Stomach (tissue), 9 donors: Measurements from ENCODE around the gene UBE2V1. TPM values are rescaled to one million over a fixed set of nuclear protein-coding genes. Genes with fewer than 3 reads are reported as not detected.
A peak's percentile ranks its signal among the peaks of the same experiment; 100 is the strongest.

Experiments used
- DNase-seq, 2 donors: peaks; one replicate each; pipeline versions ENCODE4 v3.0.0 to v3.0.0-alpha.2; 2013 to 2019
- H3K27ac ChIP-seq, 5 donors: fragments of 200-600 bp in 4 of 5; sonication (generic) in 4 of 5; one replicate each; pipeline ENCODE4 v1.5.1; 2013 to 2019; ENCODE audit warnings: mild to moderate bottlenecking in 1 of 5, moderate library complexity in 1 of 5
- H3K27me3 ChIP-seq, 3 donors: fragments of 200-600 bp; sonication (generic); one replicate each; pipeline ENCODE4 v1.5.1; 2017 to 2019; ENCODE audit warnings: mixed run types in 1 of 3
- H3K36me3 ChIP-seq, 4 donors: fragments of 200-600 bp; sonication (generic); 1 replicate in 3 of 4; 2 replicates in 1 of 4; pipeline ENCODE4 v1.5.1; 2016 to 2019
- H3K4me1 ChIP-seq, 4 donors: fragments of 200-600 bp; sonication (generic); one replicate each; pipeline ENCODE4 v1.5.1; 2016 to 2019
- H3K4me3 ChIP-seq, 4 donors: fragments of 200-600 bp; sonication (generic) in 3 of 4; one replicate each; pipeline ENCODE4 v1.5.1; 2016 to 2019; ENCODE audit warnings: mild to moderate bottlenecking in 1 of 4
- H3K9me3 ChIP-seq, 4 donors: fragments of 200-600 bp; sonication (generic); one replicate each; pipeline ENCODE4 v1.5.1; 2016 to 2019
- EP300 ChIP-seq: sonication (generic); formaldehyde crosslinking; IDR thresholded peaks from one replicate; pipeline ENCODE4 v1.6.1; 2017; ENCODE audit warnings: antibody characterized with exemption
- POLR2A ChIP-seq, 4 donors: fragments of 450-650 bp; IDR thresholded peaks; one replicate each; pipeline ENCODE4 v1.6.1; 2016; ENCODE audit warnings: antibody characterized with exemption in 4 of 4, control low read depth in 2 of 4, mild to moderate bottlenecking in 1 of 4, moderate library complexity in 1 of 4
- POLR2AphosphoS5 ChIP-seq, 3 donors: sonication (generic); formaldehyde crosslinking; IDR thresholded peaks; one replicate each; pipeline ENCODE4 v1.6.1; 2016; ENCODE audit warnings: antibody characterized with exemption in 3 of 3
- WGBS, 5 donors: extraction: QIAGEN DNeasy Blood & Tissue Kit in 3 of 5; methylation state at CpG; one replicate each; pipeline versions ENCODE4 v1.1.5 to v1.1.7; 2013 to 2018; 5-methylcytosine and 5-hydroxymethylcytosine counted together
- intact Hi-C: fragments of 100-400 bp; cut with DNase I; formaldehyde crosslinking; loops from one replicate; pipeline ENCODE4 v1.15.1; 2023; ENCODE audit warnings: low total_unique reads
- polyA plus RNA-seq, 3 donors: library from polyadenylated mRNA; stranded (reverse); fragments of 200-250 nt; gene quantifications; one replicate each; pipeline ENCODE4 v1.2.3, GENCODE V29; 2013
- total RNA-seq, 5 donors: library from RNA; depleted of rRNA; stranded (reverse); fragments of >200 nt; gene quantifications; one replicate each; pipeline versions ENCODE4 v1.1.0 to v1.2.3, GENCODE V29; 2014 to 2016
- TF ChIP-seq, protein P1 (sequence below), 7 experiments: fragments of 450-650 bp in 4 of 7; fragments of 200-600 bp in 3 of 7; sonication (generic) in 3 of 7; IDR thresholded peaks; one replicate each; pipeline ENCODE4 v1.5.1; 2016 to 2019; ENCODE audit warnings: antibody characterized with exemption in 7 of 7, control low read depth in 2 of 7, mild to moderate bottlenecking in 1 of 7
- donor health status: healthy with polysubstance abuse.
- donor health status: Bipolar disorder and iron deficiency.
- donor health status: healthy.

Gene UBE2V1
- total and polyA plus RNA-seq, 8 donors, result 52.6 to 111 (median 72.5) TPM

DNA sequence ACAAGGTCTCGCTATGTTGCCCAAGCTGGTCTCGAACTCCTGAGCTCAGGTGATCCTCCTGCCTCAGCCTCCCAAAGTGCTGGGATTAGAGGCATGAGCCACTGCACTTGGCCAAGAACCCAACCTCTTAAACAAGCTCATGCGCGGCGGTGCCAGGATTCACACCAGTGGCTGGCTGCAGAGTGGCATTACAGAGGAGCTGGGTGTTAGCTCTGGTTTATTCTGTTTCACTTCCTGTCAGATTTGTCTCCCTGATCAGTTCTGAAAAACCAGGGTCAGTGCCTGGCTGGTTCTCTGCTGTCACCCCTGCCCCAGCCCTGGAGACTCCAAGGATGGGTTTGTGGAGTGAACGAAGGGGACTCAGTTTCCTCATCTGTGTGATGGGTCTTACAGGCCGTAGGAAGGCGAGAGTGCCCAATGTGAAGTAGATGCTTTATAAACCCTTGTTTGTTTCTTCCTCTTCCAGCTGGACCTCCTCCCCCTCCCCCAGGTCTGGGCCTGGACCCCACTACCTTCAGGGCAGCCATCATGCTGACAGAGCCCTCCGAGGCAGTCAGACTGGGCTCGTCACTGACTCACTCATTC lies 63.4 kb downstream of the UBE2V1 start:
- TF ChIP-seq EP300 (no peak), POLR2A (IDR thresholded peaks at IDR 0.05) (no peak), POLR2AphosphoS5 (IDR thresholded peaks at IDR 0.05) (no peak)
- TF ChIP-seq, protein P1, sequence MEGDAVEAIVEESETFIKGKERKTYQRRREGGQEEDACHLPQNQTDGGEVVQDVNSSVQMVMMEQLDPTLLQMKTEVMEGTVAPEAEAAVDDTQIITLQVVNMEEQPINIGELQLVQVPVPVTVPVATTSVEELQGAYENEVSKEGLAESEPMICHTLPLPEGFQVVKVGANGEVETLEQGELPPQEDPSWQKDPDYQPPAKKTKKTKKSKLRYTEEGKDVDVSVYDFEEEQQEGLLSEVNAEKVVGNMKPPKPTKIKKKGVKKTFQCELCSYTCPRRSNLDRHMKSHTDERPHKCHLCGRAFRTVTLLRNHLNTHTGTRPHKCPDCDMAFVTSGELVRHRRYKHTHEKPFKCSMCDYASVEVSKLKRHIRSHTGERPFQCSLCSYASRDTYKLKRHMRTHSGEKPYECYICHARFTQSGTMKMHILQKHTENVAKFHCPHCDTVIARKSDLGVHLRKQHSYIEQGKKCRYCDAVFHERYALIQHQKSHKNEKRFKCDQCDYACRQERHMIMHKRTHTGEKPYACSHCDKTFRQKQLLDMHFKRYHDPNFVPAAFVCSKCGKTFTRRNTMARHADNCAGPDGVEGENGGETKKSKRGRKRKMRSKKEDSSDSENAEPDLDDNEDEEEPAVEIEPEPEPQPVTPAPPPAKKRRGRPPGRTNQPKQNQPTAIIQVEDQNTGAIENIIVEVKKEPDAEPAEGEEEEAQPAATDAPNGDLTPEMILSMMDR (IDR thresholded peaks at IDR 0.05), result no peak
- no peak for DNase-seq
- Histone ChIP-seq H3K27me3 (peaks cover 0 to 6% (median 0%) of the 10 kb centered on the region in 3 donors), H3K9me3 (no peaks in the 10 kb centered on the region), H3K4me3 (no peak overlapping the region), H3K4me1 (peaks cover 6 to 35% (median 22%) of the 10 kb centered on the region in 4 donors), H3K27ac (no peak overlapping the region), H3K36me3 (no peaks in the 10 kb centered on the region)
- WGBS, 5 donors, result 88 to 93% (median 93%) methylated on average over 7 to 10 of the region's 10 CpGs
- intact Hi-C loops, result no loop called here

DNA sequence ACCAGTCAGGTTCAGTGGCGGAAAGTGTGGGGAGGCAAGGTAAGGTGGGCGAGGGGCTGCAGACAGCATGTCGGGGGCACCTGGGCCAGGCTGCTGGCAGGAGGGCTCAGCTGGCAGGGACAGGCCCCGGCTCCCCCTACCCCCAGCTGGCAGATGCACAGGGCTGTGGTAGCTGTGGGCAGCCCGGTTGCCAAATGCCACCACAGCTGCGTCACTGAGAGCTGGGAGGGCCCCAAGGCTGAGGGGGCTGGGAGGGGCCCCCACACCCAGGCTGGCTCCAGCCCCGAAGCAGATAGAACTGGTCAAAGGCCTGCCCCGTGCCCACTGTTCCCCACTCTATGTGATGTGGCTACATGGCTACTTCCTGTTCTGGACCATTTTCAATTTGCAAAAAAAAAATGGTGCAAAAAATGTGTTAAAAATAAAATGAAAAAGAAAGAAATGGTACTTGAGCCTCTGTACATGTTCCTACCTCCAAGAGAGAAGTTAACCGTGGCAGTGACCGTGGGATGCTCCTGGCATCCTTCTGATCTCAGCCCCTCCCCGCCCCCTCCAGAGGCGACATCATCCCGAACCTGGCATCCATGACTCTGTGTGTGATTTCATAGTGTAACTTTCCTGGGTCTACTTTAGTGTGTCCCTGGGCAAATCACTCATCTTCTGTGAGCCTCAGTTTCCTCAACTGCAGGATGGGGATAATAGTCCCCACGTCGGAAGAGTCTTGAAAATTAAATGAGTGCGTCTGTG lies 64.4 kb downstream of the UBE2V1 start:
- TF ChIP-seq POLR2A (IDR thresholded peaks at IDR 0.05), result no peak
- TF ChIP-seq EP300, result no peak
- TF ChIP-seq, protein P1 (IDR thresholded peaks at IDR 0.05), result no peak
- TF ChIP-seq POLR2AphosphoS5 (IDR thresholded peaks at IDR 0.05), result no peak
- DNase-seq, result no peak
- Histone ChIP-seq H3K27ac (peak overlapping the region in 3 of 5 donors; percentile 0 to 73 (median 64)), H3K27me3 (peaks cover 0 to 6% (median 0%) of the 10 kb centered on the region in 3 donors), H3K4me3 (no peak overlapping the region), H3K4me1 (peaks cover 5 to 28% (median 14%) of the 10 kb centered on the region in 4 donors), H3K9me3 (no peaks in the 10 kb centered on the region), H3K36me3 (no peaks in the 10 kb centered on the region)
- 67 to 76% (median 71%) methylated on average over 13 to 16 of the region's 16 CpGs for WGBS, 5 donors
- intact Hi-C loops, result no loop called here

DNA sequence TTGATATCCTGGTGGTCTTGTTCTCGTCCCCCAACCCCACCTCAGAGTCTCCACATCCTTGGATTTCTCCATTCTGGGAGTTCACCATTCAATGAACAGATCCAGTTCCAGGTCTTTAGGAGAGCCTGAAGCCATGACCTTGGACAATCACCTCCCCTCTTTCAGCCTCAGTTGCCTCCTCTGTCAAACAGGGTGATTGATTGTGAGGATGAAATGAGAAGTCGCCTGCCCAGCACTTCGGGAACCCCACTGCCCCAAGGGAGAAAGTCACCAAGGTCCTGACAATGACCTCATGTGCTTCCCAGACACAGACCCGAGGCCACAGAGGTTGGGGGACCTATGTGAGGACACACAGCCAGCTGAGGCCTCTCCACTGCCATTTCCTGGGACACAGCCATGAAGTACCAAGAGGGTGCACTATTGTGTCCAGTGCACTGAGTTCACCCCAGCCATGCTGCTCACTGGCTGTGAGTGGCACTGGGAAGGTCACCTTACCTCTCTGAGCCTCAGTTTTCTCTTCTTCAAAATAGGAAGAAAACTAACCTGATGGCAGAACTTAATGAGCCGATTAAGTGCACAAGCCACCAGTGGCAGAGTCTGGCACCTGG lies 68.5 kb downstream of the UBE2V1 start:
- Histone ChIP-seq H3K27me3 (no peaks in the 10 kb centered on the region), H3K36me3 (no peaks in the 10 kb centered on the region), H3K4me1 (peaks cover 4 to 22% (median 8%) of the 10 kb centered on the region in 4 donors), H3K4me3 (no peak overlapping the region), H3K9me3 (no peaks in the 10 kb centered on the region), H3K27ac (no peak overlapping the region)
- TF ChIP-seq POLR2A (IDR thresholded peaks at IDR 0.05) (no peak), EP300 (no peak), POLR2AphosphoS5 (IDR thresholded peaks at IDR 0.05) (no peak)
- TF ChIP-seq, protein P1 (IDR thresholded peaks at IDR 0.05), result no peak
- no peak for DNase-seq
- intact Hi-C loops, result no loop called here
- WGBS, 5 donors, result 78 to 94% (median 80%) methylated on average over 2 to 5 of the region's 5 CpGs

DNA sequence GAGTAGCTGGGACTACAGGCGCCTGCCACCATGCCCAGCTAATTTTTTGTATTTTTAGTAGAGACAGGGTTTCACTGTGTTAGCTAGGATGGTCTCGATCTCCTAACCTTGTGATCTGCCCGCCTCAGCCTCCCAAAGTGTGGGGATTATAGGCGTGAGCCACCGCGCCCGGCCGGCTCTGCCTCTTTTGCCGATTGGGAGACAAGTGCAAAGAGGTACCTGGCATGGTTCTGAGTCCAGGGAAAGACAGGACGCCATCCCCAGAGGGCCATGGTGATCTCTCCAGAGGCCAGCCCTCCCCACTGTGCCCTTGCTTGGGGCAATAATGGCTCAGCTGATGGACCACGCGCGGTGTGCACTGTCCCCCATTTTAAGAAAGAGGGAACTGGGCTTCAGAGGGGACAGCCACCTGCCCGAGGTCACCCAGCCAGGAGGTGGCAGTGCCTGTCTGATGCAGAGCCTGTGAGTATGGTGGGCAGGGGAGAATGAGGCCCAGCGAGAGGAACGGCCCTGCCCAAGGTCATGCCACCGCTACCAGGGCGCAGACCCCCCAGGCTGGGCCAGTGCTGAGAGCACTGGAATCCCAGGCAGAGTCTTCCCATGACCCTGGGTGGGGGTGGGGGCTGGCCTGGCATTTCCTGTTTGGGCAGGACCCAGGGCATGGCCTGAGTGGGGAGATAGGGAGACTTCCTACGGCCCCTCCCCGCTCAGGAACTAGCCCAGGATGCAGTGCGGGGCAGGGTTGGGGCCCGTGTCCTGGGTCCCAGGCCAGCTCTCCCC lies 69.2 kb downstream of the UBE2V1 start:
- Histone ChIP-seq H3K36me3 (no peaks in the 10 kb centered on the region), H3K27me3 (no peaks in the 10 kb centered on the region), H3K4me3 (no peak overlapping the region), H3K9me3 (no peaks in the 10 kb centered on the region), H3K27ac (no peak overlapping the region), H3K4me1 (peaks cover 4 to 21% (median 8%) of the 10 kb centered on the region in 4 donors)
- DNase-seq, result no peak
- 86 to 92% (median 90%) methylated on average over 6 to 22 of the region's 22 CpGs for WGBS, 5 donors
- TF ChIP-seq POLR2A (IDR thresholded peaks at IDR 0.05), result no peak
- no peak for TF ChIP-seq POLR2AphosphoS5 (IDR thresholded peaks at IDR 0.05)
- TF ChIP-seq, protein P1 (IDR thresholded peaks at IDR 0.05), result no peak
- TF ChIP-seq EP300, result no peak
- intact Hi-C loops, result no loop called here
